ENCODE results near the gene RPL22.

RPL22 gene

GRCh38 chr1:6145864-6146410 is 53.5 kb downstream of the RPL22 start:
- H3K4me3 ChIP-seq (ENCODE audit: insufficient read depth in 1 of 2, low read depth in 1 of 2, low read length in 2 of 2) = no peak overlapping the region

GRCh38 chr1:6145396-6145750 is 54.0 kb downstream of the RPL22 start:
- Histone ChIP-seq H3K4me3 (ENCODE audit: insufficient read depth in 1 of 2, low read depth in 1 of 2, low read length in 2 of 2) (no peak overlapping the region), H2BK120ac (ENCODE audit: low read depth, low read length) (no peak overlapping the region), H3K4me1 (ENCODE audit: control insufficient read depth, insufficient read depth, low read depth, low read length) (peaks cover 5% of the 10 kb centered on the region), H3K18ac (ENCODE audit: low read depth in 1 of 2, low read length in 2 of 2) (no peak overlapping the region), H2AK5ac (ENCODE audit: low read length, severe bottlenecking) (no peak overlapping the region), H2AFZ (ENCODE audit: low read depth, low read length) (no peak overlapping the region), H3K4me2 (ENCODE audit: low read length, poor library complexity, severe bottlenecking) (no peak overlapping the region), H3K9ac (ENCODE audit: low read length) (no peak overlapping the region), H2BK12ac (ENCODE audit: low read length in 2 of 2) (no peak overlapping the region), H2BK5ac (ENCODE audit: low read depth, low read length, poor library complexity, severe bottlenecking) (no peak overlapping the region), H4K8ac (ENCODE audit: low read length) (no peak overlapping the region), H2BK15ac (ENCODE audit: low read depth, poor library complexity, severe bottlenecking) (no peak overlapping the region), H3K4ac (ENCODE audit: low read depth in 1 of 2, low read length in 2 of 2) (no peak overlapping the region), H3K23ac (ENCODE audit: low read length in 2 of 2) (no peak overlapping the region), H3K9me3 (ENCODE audit: control insufficient read depth, low read length) (peaks cover 11% of the 10 kb centered on the region), H4K91ac (ENCODE audit: low read length) (no peak overlapping the region), H3K14ac (ENCODE audit: low read length in 2 of 2) (no peak overlapping the region), H3K27me3 (ENCODE audit: control insufficient read depth in 1 of 2, insufficient read depth in 1 of 2, low read length in 2 of 2) (peaks cover 38 to 66% of the 10 kb centered on the region in 2 experiments), H3K79me1 (replicated peaks; ENCODE audit: low read length, poor library complexity, severe bottlenecking) (no peaks in the 10 kb centered on the region), H3K36me3 (ENCODE audit: control insufficient read depth in 1 of 2, insufficient read depth in 2 of 2, low read depth in 1 of 2, low read length in 2 of 2) (no peaks in the 10 kb centered on the region), H3K27ac (ENCODE audit: low read length, poor library complexity, severe bottlenecking) (no peak overlapping the region)
- DNase-seq = no peak
- WGBS = 61% methylated on average over 2 of the region's 2 CpGs

More at GRCh38 chr1:6145864-6146410, 53.5 kb downstream of the RPL22 start:
- peaks cover 5% of the 10 kb centered on the region for H3K4me1 ChIP-seq (ENCODE audit: control insufficient read depth, insufficient read depth, low read depth, low read length)
- no peak overlapping the region for H4K8ac ChIP-seq (ENCODE audit: low read length)
- no peak for DNase-seq
- H3K18ac ChIP-seq (ENCODE audit: low read depth in 1 of 2, low read length in 2 of 2) = no peak overlapping the region
- WGBS = 89% methylated on average over 24 of the region's 24 CpGs
- no peak overlapping the region for H2BK12ac ChIP-seq (ENCODE audit: low read length in 2 of 2)
- H3K27me3 ChIP-seq (ENCODE audit: control insufficient read depth in 1 of 2, insufficient read depth in 1 of 2, low read length in 2 of 2) = peaks cover 42 to 71% of the 10 kb centered on the region in 2 experiments
- H3K4me2 ChIP-seq (ENCODE audit: low read length, poor library complexity, severe bottlenecking) = no peak overlapping the region
- no peaks in the 10 kb centered on the region for H3K79me1 ChIP-seq (replicated peaks; ENCODE audit: low read length, poor library complexity, severe bottlenecking)
- no peak overlapping the region for H2AFZ ChIP-seq (ENCODE audit: low read depth, low read length)
- peaks cover 11% of the 10 kb centered on the region for H3K9me3 ChIP-seq (ENCODE audit: control insufficient read depth, low read length)
- H2BK5ac ChIP-seq (ENCODE audit: low read depth, low read length, poor library complexity, severe bottlenecking) = no peak overlapping the region
- H3K14ac ChIP-seq (ENCODE audit: low read length in 2 of 2) = no peak overlapping the region
- H2AK5ac ChIP-seq (ENCODE audit: low read length, severe bottlenecking) = no peak overlapping the region
- no peak overlapping the region for H3K4ac ChIP-seq (ENCODE audit: low read depth in 1 of 2, low read length in 2 of 2)
- no peak overlapping the region for H2BK15ac ChIP-seq (ENCODE audit: low read depth, poor library complexity, severe bottlenecking)
- no peak overlapping the region for H4K91ac ChIP-seq (ENCODE audit: low read length)
- H2BK120ac ChIP-seq (ENCODE audit: low read depth, low read length) = no peak overlapping the region
- no peak overlapping the region for H3K27ac ChIP-seq (ENCODE audit: low read length, poor library complexity, severe bottlenecking)
- no peaks in the 10 kb centered on the region for H3K36me3 ChIP-seq (ENCODE audit: control insufficient read depth in 1 of 2, insufficient read depth in 2 of 2, low read depth in 1 of 2, low read length in 2 of 2)
- H3K23ac ChIP-seq (ENCODE audit: low read length in 2 of 2) = no peak overlapping the region
- H3K9ac ChIP-seq (ENCODE audit: low read length) = no peak overlapping the region

- WGBS = 63% methylated on average over 16 of the region's 16 CpGs
- peaks cover 39 to 64% of the 10 kb centered on the region in 2 experiments for H3K27me3 ChIP-seq (ENCODE audit: control insufficient read depth in 1 of 2, insufficient read depth in 1 of 2, low read length in 2 of 2)
- no peak overlapping the region for H2BK15ac ChIP-seq (ENCODE audit: low read depth, poor library complexity, severe bottlenecking)
- H3K36me3 ChIP-seq (ENCODE audit: control insufficient read depth in 1 of 2, insufficient read depth in 2 of 2, low read depth in 1 of 2, low read length in 2 of 2) = no peaks in the 10 kb centered on the region
- H2AK5ac ChIP-seq (ENCODE audit: low read length, severe bottlenecking) = no peak overlapping the region
- no peak overlapping the region for H3K27ac ChIP-seq (ENCODE audit: low read length, poor library complexity, severe bottlenecking)
- H2BK120ac ChIP-seq (ENCODE audit: low read depth, low read length) = no peak overlapping the region
- no peak overlapping the region for H3K23ac ChIP-seq (ENCODE audit: low read length in 2 of 2)
- H2AFZ ChIP-seq (ENCODE audit: low read depth, low read length) = no peak overlapping the region
- no peak overlapping the region for H2BK5ac ChIP-seq (ENCODE audit: low read depth, low read length, poor library complexity, severe bottlenecking)
- H3K4me3 ChIP-seq (ENCODE audit: insufficient read depth in 1 of 2, low read depth in 1 of 2, low read length in 2 of 2) = no peak overlapping the region
- no peak overlapping the region for H4K91ac ChIP-seq (ENCODE audit: low read length)
- H3K18ac ChIP-seq (ENCODE audit: low read depth in 1 of 2, low read length in 2 of 2) = no peak overlapping the region
- H3K4me2 ChIP-seq (ENCODE audit: low read length, poor library complexity, severe bottlenecking) = no peak overlapping the region
- H3K14ac ChIP-seq (ENCODE audit: low read length in 2 of 2) = no peak overlapping the region
- peaks cover 6% of the 10 kb centered on the region for H3K9me3 ChIP-seq (ENCODE audit: control insufficient read depth, low read length)
- no peak overlapping the region for H3K4ac ChIP-seq (ENCODE audit: low read depth in 1 of 2, low read length in 2 of 2)
- H3K79me1 ChIP-seq (replicated peaks; ENCODE audit: low read length, poor library complexity, severe bottlenecking) = no peaks in the 10 kb centered on the region
- no peak overlapping the region for H2BK12ac ChIP-seq (ENCODE audit: low read length in 2 of 2)
- no peak for DNase-seq
- no peak overlapping the region for H3K9ac ChIP-seq (ENCODE audit: low read length)
- H4K8ac ChIP-seq (ENCODE audit: low read length) = no peak overlapping the region
- peaks cover 5% of the 10 kb centered on the region for H3K4me1 ChIP-seq (ENCODE audit: control insufficient read depth, insufficient read depth, low read depth, low read length)
These were observed 54.6 kb downstream of the RPL22 start for GRCh38 chr1:6144647-6145395.

- Histone ChIP-seq H3K14ac (ENCODE audit: low read length in 2 of 2) (no peak overlapping the region), H3K4me1 (ENCODE audit: control insufficient read depth, insufficient read depth, low read depth, low read length) (peaks cover 5% of the 10 kb centered on the region), H4K8ac (ENCODE audit: low read length) (no peak overlapping the region), H3K79me1 (replicated peaks; ENCODE audit: low read length, poor library complexity, severe bottlenecking) (no peaks in the 10 kb centered on the region), H2BK12ac (ENCODE audit: low read length in 2 of 2) (no peak overlapping the region), H3K27me3 (ENCODE audit: control insufficient read depth in 1 of 2, insufficient read depth in 1 of 2, low read length in 2 of 2) (peaks cover 36 to 63% of the 10 kb centered on the region in 2 experiments), H3K4me2 (ENCODE audit: low read length, poor library complexity, severe bottlenecking) (no peak overlapping the region), H3K27ac (ENCODE audit: low read length, poor library complexity, severe bottlenecking) (no peak overlapping the region), H3K4me3 (ENCODE audit: insufficient read depth in 1 of 2, low read depth in 1 of 2, low read length in 2 of 2) (no peak overlapping the region), H2BK120ac (ENCODE audit: low read depth, low read length) (no peak overlapping the region), H2AFZ (ENCODE audit: low read depth, low read length) (no peak overlapping the region), H3K4ac (ENCODE audit: low read depth in 1 of 2, low read length in 2 of 2) (no peak overlapping the region), H2BK5ac (ENCODE audit: low read depth, low read length, poor library complexity, severe bottlenecking) (no peak overlapping the region), H3K23ac (ENCODE audit: low read length in 2 of 2) (no peak overlapping the region), H4K91ac (ENCODE audit: low read length) (no peak overlapping the region), H3K36me3 (ENCODE audit: control insufficient read depth in 1 of 2, insufficient read depth in 2 of 2, low read depth in 1 of 2, low read length in 2 of 2) (no peaks in the 10 kb centered on the region), H2BK15ac (ENCODE audit: low read depth, poor library complexity, severe bottlenecking) (no peak overlapping the region), H3K9me3 (ENCODE audit: control insufficient read depth, low read length) (no peaks in the 10 kb centered on the region), H3K9ac (ENCODE audit: low read length) (no peak overlapping the region), H2AK5ac (ENCODE audit: low read length, severe bottlenecking) (no peak overlapping the region), H3K18ac (ENCODE audit: low read depth in 1 of 2, low read length in 2 of 2) (no peak overlapping the region)
- WGBS = 77% methylated on average over 7 of the region's 7 CpGs
- DNase-seq = no peak
These were observed 55.2 kb downstream of the RPL22 start for GRCh38 chr1:6144175-6144574.

All from mesenchymal stem cell (in vitro differentiated cells and primary cell).